Transverse colon (tissue), 4 donors: ENCODE measurements around the gene STK32C. TPM values are rescaled to one million over a fixed set of nuclear protein-coding genes. Genes with fewer than 3 reads are reported as not detected.

Source experiments
- DNase-seq: peaks from one replicate; pipeline ENCODE4 v3.0.0-alpha.2; 2019
- H3K27ac ChIP-seq, 4 donors: fragments of 200-600 bp; sonication (generic); 2 replicates each; pipeline ENCODE4 v1.5.1; 2016 to 2018; ENCODE audit warnings: inconsistent platforms in 4 of 4
- H3K27me3 ChIP-seq: fragments of 200-600 bp; sonication (generic); 2 replicates; pipeline ENCODE4 v1.5.1; 2017; ENCODE audit warnings: inconsistent platforms
- H3K36me3 ChIP-seq, 4 donors: fragments of 200-600 bp; sonication (generic); 2 replicates each; pipeline ENCODE4 v1.5.1; 2017 to 2019; ENCODE audit warnings: inconsistent platforms in 4 of 4
- H3K4me1 ChIP-seq, 4 donors: fragments of 200-600 bp; sonication (generic); 2 replicates each; pipeline ENCODE4 v1.5.1; 2017 to 2020; ENCODE audit warnings: inconsistent platforms in 4 of 4
- H3K4me3 ChIP-seq, 4 donors: fragments of 200-600 bp; sonication (generic); 1 replicate in 1 of 4; 2 replicates in 3 of 4; pipeline versions ENCODE4 v1.5.1 to v1.6.1; 2017 to 2019; ENCODE audit warnings: inconsistent platforms in 4 of 4
- H3K9me3 ChIP-seq, 2 donors: fragments of 200-600 bp; sonication (generic); 2 replicates each; pipeline ENCODE4 v1.5.1; 2017 to 2019; ENCODE audit warnings: inconsistent platforms in 2 of 2
- CTCF ChIP-seq, 5 experiments: fragments of 200-600 bp in 3 of 5; fragments of 450-650 bp in 2 of 5; sonication (generic) in 3 of 5; IDR thresholded peaks; 1 replicate in 2 of 5; 2 replicates in 3 of 5; pipeline ENCODE4 v1.5.1; 2016 to 2017; ENCODE audit warnings: antibody characterized with exemption in 5 of 5, inconsistent platforms in 3 of 5, mild to moderate bottlenecking in 2 of 5, moderate library complexity in 1 of 5
- EP300 ChIP-seq: sonication (generic); formaldehyde crosslinking; IDR thresholded peaks from one replicate; pipeline ENCODE4 v1.6.1; 2017; ENCODE audit warnings: antibody characterized with exemption, low read depth
- POLR2A ChIP-seq: fragments of 450-650 bp; IDR thresholded peaks from one replicate; pipeline ENCODE4 v1.6.1; 2016; ENCODE audit warnings: antibody characterized with exemption, mild to moderate bottlenecking, moderate library complexity
- POLR2AphosphoS5 ChIP-seq, 3 donors: sonication (generic); formaldehyde crosslinking; IDR thresholded peaks; one replicate each; pipeline ENCODE4 v1.6.1; 2016; ENCODE audit warnings: antibody characterized with exemption in 3 of 3
- WGBS, 2 donors: methylation state at CpG; one replicate each; pipeline ENCODE4 v1.1.5; 2018; ENCODE audit warnings: low coverage in 1 of 2; 5-methylcytosine and 5-hydroxymethylcytosine counted together
- in situ Hi-C, 4 donors: fragments of 200-750 bp; cut with MboI; loops; one replicate each; pipeline versions ENCODE4 v1.15.0 to v1.15.1; 2017; ENCODE audit warnings: low sequenced_read_pairs in 3 of 4, low pct_ligation_motif_present in 1 of 4, low pct_unique_long_range_greater_than_20kb in 1 of 4
- intact Hi-C: fragments of 100-400 bp; cut with DNase I; formaldehyde crosslinking; loops from one replicate; pipeline ENCODE4 v1.15.1; 2023; ENCODE audit warnings: low total_unique reads
- total RNA-seq, 4 donors: library from RNA; depleted of rRNA; stranded (reverse); fragments of >200 nt; gene quantifications; one replicate each; pipeline ENCODE4 v1.1.0, GENCODE V29; 2016

The STK32C gene
- total RNA-seq, 4 donors from 2014 or later: 2.2 to 7.8 (median 3.7) TPM; not detected in 1

DNA sequence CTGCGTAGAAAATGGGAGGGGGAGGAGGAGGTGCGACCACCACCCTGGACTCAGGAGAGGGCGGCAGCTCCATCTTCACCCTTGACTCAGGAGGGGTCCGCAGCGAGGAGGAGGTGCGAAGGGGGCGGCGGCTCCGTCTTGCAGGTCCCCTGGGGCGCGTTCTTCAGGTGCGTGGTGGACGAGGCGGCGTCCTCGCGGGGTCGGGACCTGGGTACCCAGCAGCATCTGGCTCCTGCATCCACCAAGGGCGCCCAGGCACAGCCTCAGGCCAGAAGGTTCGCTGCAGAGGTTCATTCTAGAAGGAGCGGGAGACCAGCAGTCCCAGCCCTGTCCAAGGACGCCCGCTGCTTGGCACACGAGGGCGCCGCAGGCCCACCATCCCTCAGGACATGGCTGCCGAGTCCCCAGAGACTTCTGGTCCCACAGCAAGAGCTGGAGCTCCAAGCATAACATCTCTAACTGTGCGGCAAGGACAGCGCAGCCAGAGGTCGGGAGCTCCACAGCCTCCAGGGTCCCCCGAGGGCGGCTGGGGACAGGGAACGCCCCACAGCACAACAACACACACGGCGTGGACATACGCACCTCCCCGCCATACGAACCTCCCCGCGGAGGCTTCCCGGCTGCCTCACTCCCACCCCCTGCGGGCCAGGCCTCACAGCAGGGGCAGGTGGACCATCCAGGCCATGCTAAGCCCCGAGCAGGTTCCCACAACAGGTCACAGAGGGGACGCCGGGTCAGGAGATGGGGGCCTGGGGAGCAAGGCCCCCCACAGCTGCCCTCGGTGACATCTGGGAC, 137.8 kb downstream of the STK32C start:
- in situ Hi-C loops: no loop called here
- no peak for DNase-seq
- Histone ChIP-seq H3K27me3 (peaks cover 4% of the 10 kb centered on the region), H3K36me3 (no peaks in the 10 kb centered on the region), H3K9me3 (no peaks in the 10 kb centered on the region), H3K27ac (no peak overlapping the region), H3K4me1 (no peaks in the 10 kb centered on the region), H3K4me3 (no peak overlapping the region)
- intact Hi-C loops: no loop called here
- 60 to 90% methylated on average over 1 to 22 of the region's 46 CpGs for WGBS, 2 donors
- no peak for TF ChIP-seq POLR2AphosphoS5 (IDR thresholded peaks at IDR 0.05)
- no peak for TF ChIP-seq CTCF (IDR thresholded peaks at IDR 0.05)
- no peak for TF ChIP-seq EP300
- TF ChIP-seq POLR2A: no peak

DNA sequence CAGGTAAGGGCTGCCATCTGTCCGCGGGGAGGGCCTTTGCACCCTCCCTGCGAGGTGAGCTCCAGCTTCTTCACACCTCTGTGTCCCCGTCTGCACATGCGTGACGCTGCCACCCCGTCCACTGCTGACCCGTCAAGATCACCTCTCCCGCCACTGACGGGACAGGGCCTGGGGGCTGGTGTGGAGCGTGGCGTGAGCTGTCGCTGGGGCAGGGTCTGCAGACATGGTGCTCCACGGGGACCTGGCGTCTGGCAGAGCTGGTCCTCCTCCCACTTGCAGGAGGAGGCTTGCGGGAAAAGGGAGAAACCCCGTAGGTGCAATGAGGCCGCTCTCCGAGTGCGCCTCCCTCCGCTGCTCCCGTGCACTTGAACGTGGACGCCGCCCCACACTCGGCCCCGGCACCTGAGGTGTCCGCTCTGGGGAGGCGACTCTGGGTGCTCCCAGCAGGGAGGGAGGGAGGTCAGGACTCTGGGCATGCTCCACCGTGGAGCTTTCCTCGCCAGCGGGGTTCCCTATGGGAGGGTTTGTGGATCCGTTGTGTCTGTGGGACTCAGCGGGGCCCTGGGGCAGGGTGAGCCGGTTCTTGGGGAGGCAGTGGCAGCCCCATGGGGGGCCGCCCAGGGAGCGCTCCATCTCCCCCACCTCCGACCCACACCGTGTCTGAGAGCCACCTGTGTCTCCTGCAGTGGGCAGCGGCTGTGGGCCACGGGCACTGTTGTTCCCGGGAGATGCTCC, 138.6 kb downstream of the STK32C start:
- no peak for DNase-seq

GRCh38 chr10:132168571-132169030, 139.1 kb downstream of the STK32C start:
- DNase-seq: no peak
- H3K27ac ChIP-seq: no peak overlapping the region
- WGBS, 2 donors: 76% methylated on average over 24 of the region's 28 CpGs; no CpG with 5 or more reads in 1 of the 2 donors
- peaks cover 8% of the 10 kb centered on the region for H3K27me3 ChIP-seq
- H3K9me3 ChIP-seq: no peaks in the 10 kb centered on the region
- no peak overlapping the region for H3K4me3 ChIP-seq
- no peaks in the 10 kb centered on the region for H3K4me1 ChIP-seq
- no peak for TF ChIP-seq EP300
- in situ Hi-C loops: no loop called here
- H3K36me3 ChIP-seq: no peaks in the 10 kb centered on the region
- intact Hi-C loops: no loop called here

More for the DNA sequence above, 138.6 kb downstream of the STK32C start:
- intact Hi-C loops: no loop called here
- H3K4me3 ChIP-seq: no peak overlapping the region
- no peak overlapping the region for H3K27ac ChIP-seq
- WGBS, 2 donors: 85% methylated on average over 42 of the region's 42 CpGs; no CpG with 5 or more reads in 1 of the 2 donors
- TF ChIP-seq POLR2AphosphoS5 (IDR thresholded peaks at IDR 0.05): no peak
- TF ChIP-seq CTCF (IDR thresholded peaks at IDR 0.05): no peak
- TF ChIP-seq EP300: no peak
- no peak for TF ChIP-seq POLR2A
- peaks cover 8% of the 10 kb centered on the region for H3K27me3 ChIP-seq
- H3K9me3 ChIP-seq: no peaks in the 10 kb centered on the region
- in situ Hi-C loops: no loop called here
- H3K4me1 ChIP-seq: no peaks in the 10 kb centered on the region
- no peaks in the 10 kb centered on the region for H3K36me3 ChIP-seq

DNA sequence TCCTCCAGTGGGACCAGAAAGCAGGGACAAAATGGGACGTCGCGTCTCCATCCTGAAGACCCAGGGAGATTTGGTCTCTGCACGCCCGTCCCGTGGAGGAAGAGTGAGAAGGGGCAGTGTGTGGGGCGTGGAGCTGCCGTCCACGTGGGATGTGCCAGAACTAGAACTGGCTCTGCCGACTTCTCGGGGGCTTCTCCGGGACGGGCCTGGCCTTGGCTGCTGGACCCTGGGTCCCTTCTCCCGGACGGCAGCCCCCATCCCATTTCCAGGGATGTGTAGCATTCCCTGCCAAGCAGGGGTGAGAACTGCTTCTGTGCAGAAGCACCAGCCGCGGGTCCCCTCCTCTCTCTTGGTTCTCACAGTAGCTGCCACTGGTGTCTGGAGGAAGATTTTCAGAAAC, 139.8 kb downstream of the STK32C start:
- H3K4me1 ChIP-seq: peaks cover 0 to 1% (median 0%) of the 10 kb centered on the region in 4 donors
- no peak for DNase-seq
- no peak overlapping the region for H3K4me3 ChIP-seq
- no peak for TF ChIP-seq CTCF (IDR thresholded peaks at IDR 0.05)
- no peak for TF ChIP-seq POLR2AphosphoS5 (IDR thresholded peaks at IDR 0.05)
- TF ChIP-seq EP300: no peak
- no peak for TF ChIP-seq POLR2A
- in situ Hi-C loops (no loop called here), intact Hi-C loops (no loop called here)
- peaks cover 8% of the 10 kb centered on the region for H3K27me3 ChIP-seq
- H3K9me3 ChIP-seq: no peaks in the 10 kb centered on the region
- H3K36me3 ChIP-seq: no peaks in the 10 kb centered on the region
- 80 to 84% methylated on average over 3 to 17 of the region's 17 CpGs for WGBS, 2 donors
- no peak overlapping the region for H3K27ac ChIP-seq
